HG03025 (cell line): ENCODE measurements around the gene HIRA.
"Not testable (repeated sequence)": the region's sequence is repeated elsewhere in the genome, so short reads cannot be mapped to it uniquely, and the experiment has no call there.

Experiments
- ATAC-seq: cut with Tn5 transposase; IDR thresholded peaks from one replicate; pipeline ENCODE4 v1.9.1; 2021; ENCODE audit warnings: mild to moderate bottlenecking, moderate library complexity; ENCODE audit not compliant: unreplicated experiment, low FRiP score

Gene HIRA

DNA sequence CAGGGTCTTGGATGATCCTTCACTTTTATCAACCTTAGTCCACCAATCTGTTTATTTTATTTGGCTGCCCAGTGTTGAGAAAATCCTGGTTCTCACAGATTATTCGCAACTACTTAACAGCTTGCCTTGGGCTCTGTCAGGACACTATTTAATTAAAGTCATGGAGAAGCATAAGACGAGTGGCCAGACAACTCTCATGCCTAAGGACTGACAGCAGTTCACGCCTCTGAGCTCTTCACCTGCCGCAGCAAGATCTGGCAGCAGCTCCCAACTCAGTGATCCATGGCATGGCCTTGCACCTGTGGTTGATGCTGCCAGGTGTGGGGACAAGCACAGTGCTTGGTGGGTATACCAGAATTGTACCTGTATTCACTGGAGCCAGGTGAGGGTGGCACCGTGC lies 37.8 kb downstream of the HIRA start:
- no peak for ATAC-seq

DNA sequence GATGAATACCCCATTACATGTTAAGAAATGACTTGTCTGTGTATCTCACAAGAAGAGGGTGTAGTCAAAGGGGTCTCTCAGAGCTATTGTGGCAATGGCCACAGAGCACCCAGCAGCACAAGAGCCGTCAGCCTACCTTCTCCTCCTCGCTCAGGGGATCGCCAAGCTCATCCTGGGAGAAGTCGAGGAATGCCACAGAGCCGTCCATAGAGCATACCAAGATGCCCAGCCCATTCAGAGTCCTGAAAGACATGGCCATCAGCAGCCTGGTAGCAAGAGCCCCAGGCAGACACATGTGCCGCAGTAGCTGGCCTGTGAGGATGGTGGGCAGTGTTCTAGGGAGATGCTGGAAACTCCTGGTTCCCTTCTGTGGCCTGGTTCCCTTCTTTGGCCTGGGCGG lies 44.0 kb downstream of the HIRA start:
- no peak for ATAC-seq

DNA sequence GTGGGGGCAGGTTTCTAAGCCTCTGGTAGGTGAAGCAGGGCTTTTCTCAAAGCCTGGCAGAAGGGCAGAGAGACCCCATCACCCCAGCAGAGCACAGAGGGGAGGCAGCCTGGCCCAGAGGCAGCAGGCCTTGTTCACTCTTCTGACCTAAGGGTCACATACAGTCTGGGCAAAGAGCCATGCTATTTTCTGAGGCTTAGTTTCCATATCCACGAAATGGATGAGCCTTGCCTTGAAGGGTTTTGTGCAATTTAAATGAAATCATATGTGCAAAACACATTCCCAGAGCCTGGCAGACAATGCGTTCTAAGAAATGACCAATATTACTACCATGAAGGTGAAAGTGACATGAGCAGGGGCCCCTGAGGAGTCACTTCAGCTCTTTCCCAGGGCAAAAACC lies 44.5 kb downstream of the HIRA start:
- ATAC-seq, result no peak

DNA sequence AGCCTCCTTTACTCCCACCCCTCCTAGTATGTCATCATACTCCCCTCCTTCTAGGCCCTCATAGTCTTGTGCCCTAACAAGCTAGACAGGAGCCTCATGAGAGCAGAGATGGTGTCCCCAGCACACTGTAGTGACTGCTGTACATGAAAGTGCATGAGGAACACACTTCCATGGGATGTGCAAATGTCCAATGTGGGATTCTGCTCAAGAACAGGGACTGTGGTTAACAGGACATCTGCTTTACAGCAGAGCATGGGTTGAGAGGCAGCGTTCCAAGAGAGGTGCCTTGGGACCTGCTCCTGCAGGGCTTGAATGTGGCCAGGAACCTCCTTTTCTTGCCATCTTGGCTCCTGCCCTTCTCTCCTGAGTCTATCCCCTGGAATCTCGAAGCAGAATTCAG lies 45.3 kb downstream of the HIRA start:
- ATAC-seq, result no peak

DNA sequence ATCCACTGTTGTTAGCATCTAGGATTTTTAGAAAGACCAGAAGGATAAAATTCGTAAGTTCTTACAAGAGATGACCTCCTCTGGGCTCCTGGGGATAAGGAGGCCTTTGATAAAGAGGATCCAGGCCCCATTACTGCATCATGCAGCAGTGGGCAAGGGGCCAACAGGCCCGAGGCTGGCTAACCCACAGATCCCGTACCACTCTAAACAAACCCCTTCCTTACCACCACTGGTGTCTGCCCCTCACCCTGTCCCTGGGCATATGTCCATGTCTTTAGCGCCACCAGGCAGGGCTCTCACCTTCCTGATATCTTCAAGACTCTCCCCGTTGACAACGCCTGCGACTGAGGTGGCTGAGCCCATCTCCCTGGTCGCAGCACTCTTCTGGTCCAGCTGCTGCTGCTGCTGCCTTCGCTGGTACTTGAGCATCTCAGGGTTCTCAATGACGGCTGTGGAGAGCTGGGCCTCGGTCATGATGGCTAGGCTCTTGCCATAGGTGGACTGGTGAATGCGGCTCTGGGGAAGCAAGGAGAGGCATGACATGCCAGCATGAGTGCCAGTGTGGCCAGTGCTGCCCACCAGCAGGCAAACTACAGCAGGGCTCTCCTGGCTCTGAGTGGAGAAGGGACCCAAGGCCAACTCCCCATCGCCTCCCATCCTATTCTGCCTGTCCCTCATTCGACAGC lies 46.2 kb downstream of the HIRA start:
- no peak for ATAC-seq

- ATAC-seq, result no peak
Measured at GRCh38 chr22:19383292-19383691, 48.2 kb downstream of the HIRA start.

DNA sequence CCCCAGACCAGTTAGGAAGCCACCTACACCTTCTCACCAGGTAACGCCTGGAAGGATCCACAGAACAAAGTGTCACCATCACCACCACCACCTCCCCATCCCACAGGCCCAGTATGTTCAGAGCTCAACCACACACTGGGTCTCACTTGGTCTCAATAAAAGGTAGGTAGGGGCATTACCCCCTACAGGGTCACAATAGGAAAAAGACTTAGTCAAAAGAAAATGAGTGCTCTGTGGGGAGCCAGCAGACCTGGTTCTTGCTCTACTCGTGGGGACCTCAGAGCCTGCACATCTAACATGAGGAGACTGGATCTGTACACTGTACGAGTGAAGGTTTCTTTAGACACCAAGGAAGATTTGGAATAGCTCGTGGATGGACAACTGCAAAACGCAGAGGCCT lies 49.3 kb downstream of the HIRA start:
- ATAC-seq, result no peak

DNA sequence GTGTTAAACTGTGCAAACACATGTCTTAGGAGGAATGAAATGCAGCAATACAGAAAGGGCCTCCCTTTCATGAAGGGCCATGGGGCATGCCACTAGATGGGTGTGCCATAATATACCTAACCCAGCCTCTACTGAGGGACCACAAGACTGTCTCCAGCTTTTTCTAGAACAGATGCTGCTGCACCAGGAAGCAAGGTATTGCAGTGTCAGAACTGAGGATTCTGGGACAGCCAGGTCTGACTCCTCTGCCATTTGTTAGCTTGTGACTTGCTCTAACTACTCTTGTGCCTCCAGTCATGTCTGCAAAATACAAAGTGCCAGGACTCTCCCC lies 53.2 kb downstream of the HIRA start:
- ATAC-seq, result no peak

DNA sequence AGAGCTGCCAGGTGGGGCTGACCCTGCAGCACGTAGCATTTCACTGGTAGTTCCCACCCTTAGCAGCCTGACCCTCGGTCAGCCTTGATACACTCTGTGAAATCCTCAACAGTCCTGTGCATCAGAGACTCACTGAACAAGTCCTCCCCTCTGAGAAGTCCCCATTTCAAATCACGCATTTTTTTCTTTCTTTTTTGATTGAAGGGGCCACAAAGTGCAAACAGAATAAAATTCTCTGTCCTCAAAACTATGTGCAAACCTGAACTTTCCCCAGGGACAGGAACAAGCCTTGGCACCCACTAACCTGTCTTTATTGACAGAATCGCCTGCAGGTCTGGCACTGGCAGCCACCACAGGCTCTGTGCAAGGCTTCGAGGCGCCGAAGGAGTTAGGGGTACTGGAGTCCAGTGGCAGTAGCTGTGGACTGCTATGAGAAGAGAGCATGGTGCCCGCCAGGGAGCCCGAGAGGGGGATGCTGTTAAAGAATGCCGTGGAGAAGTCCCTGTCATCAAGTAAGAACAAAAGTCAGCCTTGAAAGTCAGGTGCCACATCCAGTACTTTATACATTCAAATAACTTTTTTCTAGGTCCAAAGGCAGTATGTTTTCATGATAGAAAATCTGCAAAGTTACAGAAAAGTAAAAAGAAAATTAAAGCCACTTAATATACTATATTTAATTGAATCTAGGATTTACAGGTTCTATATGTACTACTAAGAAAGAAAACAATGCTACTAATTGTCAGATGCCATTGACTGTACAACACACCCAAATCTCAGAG lies 53.8 kb downstream of the HIRA start:
- ATAC-seq, result no peak

DNA sequence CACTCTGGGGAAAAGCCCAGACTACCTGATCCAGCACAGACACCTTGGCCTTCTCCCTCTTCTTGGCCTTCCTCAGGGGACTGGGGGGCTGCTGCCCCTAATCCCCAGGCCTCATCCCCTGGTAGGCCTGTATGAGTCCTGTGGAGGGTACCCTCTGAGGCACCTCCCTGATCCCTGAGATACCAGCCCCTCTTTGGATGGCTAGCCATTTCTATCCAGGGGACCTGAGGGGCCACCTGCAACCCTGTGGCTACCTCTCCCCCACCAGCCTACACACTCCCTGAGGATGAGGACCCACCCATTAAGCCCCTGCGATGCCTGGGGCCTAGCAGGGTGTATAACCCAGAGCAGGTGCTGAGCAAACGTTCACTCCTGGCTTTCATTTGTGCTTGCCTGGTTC lies 54.6 kb downstream of the HIRA start:
- ATAC-seq, result no peak

GRCh38 chr22:19376247-19376646 lies 55.3 kb downstream of the HIRA start:
- ATAC-seq, result no peak

- no peak for ATAC-seq
Measured at GRCh38 chr22:19375435-19375834, 56.1 kb downstream of the HIRA start.

DNA sequence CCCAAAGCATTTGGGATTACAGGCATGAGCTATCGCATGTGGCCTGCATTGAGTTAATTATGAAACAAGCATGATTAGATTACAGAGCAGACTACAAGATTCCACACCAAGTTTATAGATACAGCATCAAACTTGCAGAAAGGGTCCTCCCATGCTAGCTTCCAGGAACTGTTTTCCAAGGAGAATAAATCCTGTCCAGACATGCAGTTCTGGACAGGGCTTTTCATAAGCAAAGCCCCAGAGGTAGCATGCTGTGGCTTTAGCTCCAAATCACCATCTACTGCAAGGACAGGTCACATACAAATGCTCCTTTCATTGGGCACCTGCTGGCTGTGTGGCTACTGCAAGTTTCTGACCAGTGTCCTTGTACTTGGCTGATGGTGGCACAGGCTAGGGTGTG lies 57.1 kb downstream of the HIRA start:
- no peak for ATAC-seq

GRCh38 chr22:19373450-19373849 lies 58.1 kb downstream of the HIRA start:
- ATAC-seq, result no peak

- no peak for ATAC-seq
Measured at GRCh38 chr22:19371893-19372292, 59.6 kb downstream of the HIRA start.

GRCh38 chr22:19368876-19369275 lies 62.7 kb downstream of the HIRA start:
- no peak for ATAC-seq

- ATAC-seq, result no peak
Measured at GRCh38 chr22:19367763-19368367, 63.7 kb downstream of the HIRA start.

- ATAC-seq, result not testable (repeated sequence)
Measured at GRCh38 chr22:19363541-19363940, 68.0 kb downstream of the HIRA start.

GRCh38 chr22:19361501-19362103 lies 69.9 kb downstream of the HIRA start:
- ATAC-seq, result no peak

DNA sequence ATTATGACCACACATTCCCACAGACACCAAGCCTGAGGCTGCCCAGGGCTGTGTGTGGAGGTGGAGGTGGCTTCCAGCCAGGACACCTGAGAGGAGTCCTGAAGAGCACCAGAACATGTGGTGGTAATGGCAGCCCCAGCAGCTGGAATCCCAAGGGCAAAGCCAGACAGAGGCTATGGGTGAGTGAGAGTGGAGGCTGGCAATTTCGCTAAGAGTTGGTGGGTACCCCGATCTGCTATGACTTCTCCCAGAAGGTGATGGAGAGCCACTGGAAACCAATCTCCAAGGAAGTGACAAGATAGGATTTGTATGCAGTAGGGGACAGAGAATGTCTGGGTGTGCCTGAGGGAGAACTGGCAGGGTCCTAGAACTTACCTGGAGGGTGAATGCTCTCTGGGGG lies 70.7 kb downstream of the HIRA start:
- ATAC-seq, result no peak

- ATAC-seq, result no peak
Measured at GRCh38 chr22:19360300-19360792, 71.2 kb downstream of the HIRA start.
